GM18511 (cell line): ENCODE data around the gene PTPN23.

ENCODE experiments used
- ATAC-seq: cut with Tn5 transposase; IDR thresholded peaks from one replicate; pipeline ENCODE4 v1.9.1; 2021; ENCODE audit warnings: mild to moderate bottlenecking, moderate library complexity; ENCODE audit not compliant: unreplicated experiment

PTPN23 gene

GRCh38 chr3:47370887-47371697 is 9.7 kb upstream of the PTPN23 start:
- no peak for ATAC-seq

- no peak for ATAC-seq
Observed at GRCh38 chr3:47374587-47374986, 6.2 kb upstream of the PTPN23 start.

GRCh38 chr3:47376393-47376792 is 4.4 kb upstream of the PTPN23 start:
- ATAC-seq: no peak

- no peak for ATAC-seq
Observed at GRCh38 chr3:47377186-47377585, 3.6 kb upstream of the PTPN23 start.

- ATAC-seq: no peak
Observed at GRCh38 chr3:47378869-47379268, 2.0 kb upstream of the PTPN23 start.

- ATAC-seq: no peak
Observed at GRCh38 chr3:47379411-47379899, 1.4 kb upstream of the PTPN23 start.

GRCh38 chr3:47380026-47380600 is 708 bp upstream of the PTPN23 start:
- no peak for ATAC-seq

- ATAC-seq: peak; percentile 69
Observed at GRCh38 chr3:47381317-47382157, 716 bp downstream of the PTPN23 start.

- ATAC-seq: no peak
Observed at GRCh38 chr3:47384425-47384824, 3.6 kb downstream of the PTPN23 start.

GRCh38 chr3:47385007-47385406 is 4.2 kb downstream of the PTPN23 start:
- no peak for ATAC-seq

GRCh38 chr3:47385796-47386195 is 5.0 kb downstream of the PTPN23 start:
- no peak for ATAC-seq

GRCh38 chr3:47392933-47393332 is 12.1 kb downstream of the PTPN23 start:
- ATAC-seq: no peak

- ATAC-seq: no peak
Observed at GRCh38 chr3:47394140-47394870, 13.5 kb downstream of the PTPN23 start.

- no peak for ATAC-seq
Observed at GRCh38 chr3:47394881-47395280, 14.1 kb downstream of the PTPN23 start.

- ATAC-seq: no peak
Observed at GRCh38 chr3:47398228-47398627, 17.4 kb downstream of the PTPN23 start.

GRCh38 chr3:47399016-47399415 is 18.2 kb downstream of the PTPN23 start:
- no peak for ATAC-seq

GRCh38 chr3:47399531-47400270 is 18.9 kb downstream of the PTPN23 start:
- no peak for ATAC-seq

- no peak for ATAC-seq
Observed at GRCh38 chr3:47404431-47404876, 23.6 kb downstream of the PTPN23 start.

GRCh38 chr3:47404955-47405790 is 24.4 kb downstream of the PTPN23 start:
- no peak for ATAC-seq
